ENCODE results near the gene ALPL. TPM values are rescaled to one million over a fixed set of nuclear protein-coding genes. Genes with fewer than 3 reads are reported as not detected.

Gene ALPL
- total RNA-seq, 1 donor from 2014 or later: 6.6 TPM

GRCh38 chr1:21547876-21548275, 38.7 kb downstream of the ALPL start:
- Histone ChIP-seq H3K36me3 (no peaks in the 10 kb centered on the region), H3K4me1 (no peaks in the 10 kb centered on the region), H3K27ac (no peak overlapping the region), H3K27me3 (no peaks in the 10 kb centered on the region), H3K9me3 (no peaks in the 10 kb centered on the region), H3K4me3 (no peak overlapping the region)
- intact Hi-C loops (cut with DNase I): no loop called here
- no peak for TF ChIP-seq POLR2A (IDR thresholded peaks at IDR 0.05)
- DNase-seq (ENCODE audit: extremely low spot score in 2 of 2): no peak

GRCh38 chr1:21550097-21550496, 40.9 kb downstream of the ALPL start:
- intact Hi-C loops (cut with DNase I): no loop called here
- H3K9me3 ChIP-seq: no peaks in the 10 kb centered on the region

GRCh38 chr1:21550866-21551475, 41.7 kb downstream of the ALPL start:
- Histone ChIP-seq H3K27me3 (no peaks in the 10 kb centered on the region), H3K4me3 (no peak overlapping the region), H3K36me3 (no peaks in the 10 kb centered on the region), H3K9me3 (no peaks in the 10 kb centered on the region), H3K27ac (no peak overlapping the region), H3K4me1 (no peaks in the 10 kb centered on the region)
- TF ChIP-seq POLR2A (IDR thresholded peaks at IDR 0.05) (no peak), CTCF (IDR thresholded peaks at IDR 0.05) (no peak)
- no peak for DNase-seq (ENCODE audit: extremely low spot score in 2 of 2)
- intact Hi-C loops (cut with DNase I): no loop called here

More at GRCh38 chr1:21550097-21550496, 40.9 kb downstream of the ALPL start:
- Histone ChIP-seq H3K4me1 (no peaks in the 10 kb centered on the region), H3K27ac (no peak overlapping the region), H3K4me3 (no peak overlapping the region), H3K27me3 (no peaks in the 10 kb centered on the region), H3K36me3 (no peaks in the 10 kb centered on the region)
- no peak for DNase-seq (ENCODE audit: extremely low spot score in 2 of 2)
- TF ChIP-seq POLR2AphosphoS5 (IDR thresholded peaks at IDR 0.05; ENCODE audit: insufficient read depth in 1 of 2, low read depth in 1 of 2) (no peak), CTCF (IDR thresholded peaks at IDR 0.05) (no peak), POLR2A (IDR thresholded peaks at IDR 0.05) (no peak)

GRCh38 chr1:21552715-21553114, 43.5 kb downstream of the ALPL start:
- H3K27ac ChIP-seq: no peak overlapping the region
- no peak for DNase-seq (ENCODE audit: extremely low spot score in 2 of 2)
- H3K27me3 ChIP-seq: no peaks in the 10 kb centered on the region

GRCh38 chr1:21553116-21553926, 44.1 kb downstream of the ALPL start:
- Histone ChIP-seq H3K36me3 (no peaks in the 10 kb centered on the region), H3K27ac (no peak overlapping the region), H3K9me3 (no peaks in the 10 kb centered on the region), H3K4me1 (no peaks in the 10 kb centered on the region), H3K27me3 (no peaks in the 10 kb centered on the region), H3K4me3 (no peak overlapping the region)
- intact Hi-C loops (cut with DNase I): no loop called here
- DNase-seq (ENCODE audit: extremely low spot score in 2 of 2): no peak
- TF ChIP-seq POLR2AphosphoS5 (IDR thresholded peaks at IDR 0.05; ENCODE audit: insufficient read depth in 1 of 2, low read depth in 1 of 2): no peak
- no peak for TF ChIP-seq CTCF (IDR thresholded peaks at IDR 0.05)
- TF ChIP-seq POLR2A (IDR thresholded peaks at IDR 0.05): no peak

More at GRCh38 chr1:21552715-21553114, 43.5 kb downstream of the ALPL start:
- no peaks in the 10 kb centered on the region for H3K4me1 ChIP-seq
- TF ChIP-seq CTCF (IDR thresholded peaks at IDR 0.05) (no peak), POLR2A (IDR thresholded peaks at IDR 0.05) (no peak), POLR2AphosphoS5 (IDR thresholded peaks at IDR 0.05; ENCODE audit: insufficient read depth in 1 of 2, low read depth in 1 of 2) (no peak)
- no peak overlapping the region for H3K4me3 ChIP-seq
- no peaks in the 10 kb centered on the region for H3K9me3 ChIP-seq
- intact Hi-C loops (cut with DNase I): no loop called here
- no peaks in the 10 kb centered on the region for H3K36me3 ChIP-seq
